Vagina (tissue), 2 donors: ENCODE data around the gene EGFLAM.

ENCODE experiments used
- POLR2A ChIP-seq, 2 donors: fragments of 450-650 bp; IDR thresholded peaks; one replicate each; pipeline ENCODE4 v1.6.1; 2017; ENCODE audit warnings: antibody characterized with exemption in 2 of 2, mild to moderate bottlenecking in 2 of 2, moderate library complexity in 2 of 2
- TF ChIP-seq, protein P1 (sequence below), 3 experiments: fragments of 450-650 bp in 2 of 3; fragments of 200-600 bp in 1 of 3; sonication (generic) in 1 of 3; IDR thresholded peaks; one replicate each; pipeline ENCODE4 v1.5.1; 2017 to 2019; ENCODE audit warnings: antibody characterized with exemption in 3 of 3, mild to moderate bottlenecking in 2 of 3, moderate library complexity in 2 of 3

DNA sequence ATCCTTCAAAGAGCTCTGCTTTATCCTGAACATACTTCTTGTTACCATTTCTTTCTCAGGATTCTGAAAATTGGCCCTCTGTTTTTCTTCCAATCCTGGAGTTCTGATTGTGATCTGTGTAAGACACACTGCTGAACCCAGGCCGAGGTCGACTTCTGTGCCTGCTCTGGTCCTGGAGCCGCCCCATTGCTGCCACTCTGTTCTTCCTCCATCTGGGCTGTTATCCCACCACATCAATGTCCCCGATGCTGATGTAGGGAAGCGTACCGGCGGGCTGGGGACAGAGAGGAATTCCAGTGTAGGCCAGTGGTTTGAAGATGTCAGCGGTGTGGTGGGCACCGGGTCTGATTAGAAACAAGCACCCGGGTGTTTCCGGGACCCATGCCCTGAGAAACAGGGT is 195.6 kb downstream of the EGFLAM start:
- TF ChIP-seq, protein P1, sequence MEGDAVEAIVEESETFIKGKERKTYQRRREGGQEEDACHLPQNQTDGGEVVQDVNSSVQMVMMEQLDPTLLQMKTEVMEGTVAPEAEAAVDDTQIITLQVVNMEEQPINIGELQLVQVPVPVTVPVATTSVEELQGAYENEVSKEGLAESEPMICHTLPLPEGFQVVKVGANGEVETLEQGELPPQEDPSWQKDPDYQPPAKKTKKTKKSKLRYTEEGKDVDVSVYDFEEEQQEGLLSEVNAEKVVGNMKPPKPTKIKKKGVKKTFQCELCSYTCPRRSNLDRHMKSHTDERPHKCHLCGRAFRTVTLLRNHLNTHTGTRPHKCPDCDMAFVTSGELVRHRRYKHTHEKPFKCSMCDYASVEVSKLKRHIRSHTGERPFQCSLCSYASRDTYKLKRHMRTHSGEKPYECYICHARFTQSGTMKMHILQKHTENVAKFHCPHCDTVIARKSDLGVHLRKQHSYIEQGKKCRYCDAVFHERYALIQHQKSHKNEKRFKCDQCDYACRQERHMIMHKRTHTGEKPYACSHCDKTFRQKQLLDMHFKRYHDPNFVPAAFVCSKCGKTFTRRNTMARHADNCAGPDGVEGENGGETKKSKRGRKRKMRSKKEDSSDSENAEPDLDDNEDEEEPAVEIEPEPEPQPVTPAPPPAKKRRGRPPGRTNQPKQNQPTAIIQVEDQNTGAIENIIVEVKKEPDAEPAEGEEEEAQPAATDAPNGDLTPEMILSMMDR (IDR thresholded peaks at IDR 0.05) = no peak
- TF ChIP-seq POLR2A (IDR thresholded peaks at IDR 0.05) = no peak
